NB4 (cell line): Measurements from ENCODE around the gene ITGB8.
A peak's percentile ranks its signal among the peaks of the same experiment; 100 is the strongest.

ENCODE experiments used
- DNase-seq: peaks from one replicate; pipeline ENCODE4 v3.0.0; 2010; ENCODE audit warnings: low read depth
- H3K4me3 ChIP-seq: one replicate; pipeline ENCODE4 v1.5.1; 2011; ENCODE audit warnings: mild to moderate bottlenecking, low read depth, low read length, moderate library complexity
- CTCF ChIP-seq: IDR thresholded peaks from one replicate; pipeline ENCODE4 v1.5.1; 2012; ENCODE audit warnings: low read depth, low read length
- MAX ChIP-seq: IDR thresholded peaks from 2 replicates; pipeline ENCODE4 v1.6.1; 2011; ENCODE audit warnings: low read depth, low read length
- MYC ChIP-seq: IDR thresholded peaks from 2 replicates; pipeline ENCODE4 v1.6.1; 2011; ENCODE audit warnings: low read depth, low read length
- POLR2A ChIP-seq: IDR thresholded peaks from 2 replicates; pipeline ENCODE4 v1.6.1; 2011; ENCODE audit warnings: mild to moderate bottlenecking; ENCODE audit not compliant: insufficient read length; ENCODE audit errors: extremely low read depth

Gene ITGB8

GRCh38 chr7:20438694-20439376 lies 108.1 kb downstream of the ITGB8 start:
- DNase-seq = peak; percentile 24
- TF ChIP-seq MAX = no peak
- TF ChIP-seq POLR2A = no peak
- TF ChIP-seq MYC = no peak
- TF ChIP-seq CTCF = no peak
- H3K4me3 ChIP-seq = no peak overlapping the region

- no peak for TF ChIP-seq POLR2A
- TF ChIP-seq MYC = no peak
- TF ChIP-seq CTCF = no peak
- no peak for TF ChIP-seq MAX
- H3K4me3 ChIP-seq = no peak overlapping the region
- DNase-seq = no peak
These were observed 108.9 kb downstream of the ITGB8 start for GRCh38 chr7:20439416-20440185.

- DNase-seq = peak; percentile 66
- TF ChIP-seq CTCF (peak; percentile 76), POLR2A (no peak)
- H3K4me3 ChIP-seq = no peak overlapping the region
These were observed 109.9 kb downstream of the ITGB8 start for GRCh38 chr7:20440472-20441105.

GRCh38 chr7:20441346-20441745 lies 110.6 kb downstream of the ITGB8 start:
- TF ChIP-seq CTCF = no peak
- no peak for TF ChIP-seq POLR2A
- no peak for TF ChIP-seq MYC
- no peak for TF ChIP-seq MAX
- no peak overlapping the region for H3K4me3 ChIP-seq
- no peak for DNase-seq

- DNase-seq = no peak
- TF ChIP-seq CTCF = no peak
- TF ChIP-seq MAX = no peak
- TF ChIP-seq MYC = no peak
- no peak for TF ChIP-seq POLR2A
- no peak overlapping the region for H3K4me3 ChIP-seq
These were observed 111.3 kb downstream of the ITGB8 start for GRCh38 chr7:20441991-20442441.
